UCSD-AML1 (cell line): ENCODE measurements around the gene CAPN8.

Experiments
- DNase-seq: peaks from one replicate; lab custom pipeline; 2025; ENCODE audit not compliant: unreplicated experiment; lab: John Stamatoyannopoulos, UW

CAPN8 gene

GRCh38 chr1:223665592-223666312 is at the start of gene CAPN8:
Gene CAPN8 (minus strand): TSS chr1:223665701. CDS start chr1:223665646, 55 bp downstream.
- no peak for DNase-seq

GRCh38 chr1:223714849-223715603 is 49.5 kb upstream of the CAPN8 start:
- peak; percentile 32 for DNase-seq

DNA sequence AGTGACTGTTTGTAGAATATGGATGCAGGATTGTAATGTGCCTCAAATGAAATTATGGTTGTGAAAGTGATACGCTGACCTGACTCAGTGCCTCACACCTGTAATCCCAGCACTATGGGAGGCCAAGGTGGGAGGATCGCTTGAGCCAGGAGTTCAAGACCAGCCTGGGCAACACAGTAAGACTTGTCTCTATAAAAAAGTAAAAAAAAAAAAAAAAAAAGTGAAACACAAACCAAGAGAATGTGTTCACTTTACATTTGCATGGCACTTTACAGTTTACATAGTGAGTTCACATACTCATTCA is 48.9 kb upstream of the CAPN8 start:
- DNase-seq, result no peak

DNA sequence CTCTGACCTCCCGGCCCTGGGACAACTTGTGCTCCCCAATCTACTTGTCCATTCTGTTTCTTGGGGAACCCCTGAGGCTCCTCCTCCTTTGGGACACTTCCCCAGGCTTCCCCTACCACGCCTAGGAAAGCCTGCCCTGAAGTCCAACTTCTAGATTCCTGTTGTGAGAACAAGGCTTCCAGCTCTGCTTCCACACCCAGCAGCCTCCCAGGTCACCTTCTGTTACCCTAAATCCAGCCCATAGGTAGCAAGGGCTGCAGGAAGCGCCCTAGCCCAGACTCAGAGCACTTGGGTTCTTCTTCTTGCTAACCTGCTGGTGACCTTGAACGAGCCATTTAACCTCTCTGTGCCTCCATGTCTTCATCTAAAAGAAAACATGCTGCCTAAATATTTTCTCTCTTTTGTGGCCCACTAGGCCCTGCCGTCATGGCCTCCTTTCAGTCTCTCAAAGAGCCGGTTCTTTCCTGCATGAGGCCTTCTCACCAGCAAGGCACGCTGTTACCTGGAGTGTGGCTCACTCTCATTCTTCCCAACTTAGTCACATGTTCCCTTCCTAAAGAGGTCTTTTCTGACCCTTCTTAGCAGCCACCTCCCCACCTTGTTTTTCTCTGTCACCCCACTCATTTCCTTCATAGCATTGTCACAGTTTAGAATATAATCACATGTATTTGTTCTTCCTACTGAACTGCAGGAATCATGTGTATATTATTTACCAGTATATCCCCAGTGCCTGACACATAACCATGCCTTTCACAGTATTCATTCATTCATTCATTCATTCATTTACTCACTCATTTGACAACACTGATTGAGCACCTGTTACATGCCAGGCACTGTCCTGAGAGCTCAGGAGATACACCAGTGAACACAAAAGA is 48.3 kb upstream of the CAPN8 start:
- no peak for DNase-seq

GRCh38 chr1:223712850-223713474 is 47.5 kb upstream of the CAPN8 start:
- peak; percentile 59 for DNase-seq

- peak; percentile 80 for DNase-seq
These were observed 46.8 kb upstream of the CAPN8 start, which contains the start of gene CAPN2 for GRCh38 chr1:223712194-223712849. Gene CAPN2 (plus strand): TSS chr1:223712539. CDS start chr1:223712641, 102 bp downstream.

DNA sequence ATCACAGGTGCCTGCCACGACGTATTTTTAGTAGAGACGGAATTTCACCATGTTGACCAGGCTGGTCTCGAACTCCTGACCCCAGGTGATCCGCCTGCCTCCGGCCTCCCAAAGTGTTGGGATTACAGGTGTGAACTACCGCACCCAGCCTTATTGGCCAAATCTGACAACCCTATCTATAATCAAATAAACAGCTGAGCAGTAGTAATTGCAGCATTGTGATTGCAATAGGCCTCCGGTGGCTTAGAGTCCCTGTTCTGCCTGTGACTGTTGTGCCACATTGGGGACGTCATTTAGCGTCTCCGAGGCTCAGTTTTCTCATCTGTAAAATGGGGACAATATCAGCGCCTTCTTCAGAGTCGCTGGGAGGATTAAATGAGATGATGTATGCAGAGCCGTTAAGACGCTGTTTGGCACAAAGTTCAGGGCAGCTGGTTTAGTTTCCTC is 46.3 kb upstream of the CAPN8 start:
- DNase-seq, result no peak

DNA sequence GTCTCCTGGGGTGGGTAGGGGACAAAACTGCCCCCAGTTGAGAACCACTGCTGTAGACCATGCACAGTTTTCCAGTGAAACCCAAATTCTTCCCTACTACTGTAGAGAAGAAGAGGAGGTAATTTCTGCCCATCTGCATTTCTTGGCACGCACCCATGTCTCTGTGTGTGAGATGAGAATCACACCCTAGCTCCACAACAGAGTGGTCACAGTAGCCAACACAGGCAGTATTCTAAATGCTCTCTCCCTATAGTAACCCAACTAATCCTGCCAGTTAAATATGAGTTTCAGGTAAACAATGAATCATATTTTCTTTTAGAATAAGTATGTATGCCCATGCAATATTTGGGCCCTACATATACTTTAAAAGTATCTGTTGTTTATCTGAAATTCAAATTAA is 45.7 kb upstream of the CAPN8 start:
- no peak for DNase-seq

DNA sequence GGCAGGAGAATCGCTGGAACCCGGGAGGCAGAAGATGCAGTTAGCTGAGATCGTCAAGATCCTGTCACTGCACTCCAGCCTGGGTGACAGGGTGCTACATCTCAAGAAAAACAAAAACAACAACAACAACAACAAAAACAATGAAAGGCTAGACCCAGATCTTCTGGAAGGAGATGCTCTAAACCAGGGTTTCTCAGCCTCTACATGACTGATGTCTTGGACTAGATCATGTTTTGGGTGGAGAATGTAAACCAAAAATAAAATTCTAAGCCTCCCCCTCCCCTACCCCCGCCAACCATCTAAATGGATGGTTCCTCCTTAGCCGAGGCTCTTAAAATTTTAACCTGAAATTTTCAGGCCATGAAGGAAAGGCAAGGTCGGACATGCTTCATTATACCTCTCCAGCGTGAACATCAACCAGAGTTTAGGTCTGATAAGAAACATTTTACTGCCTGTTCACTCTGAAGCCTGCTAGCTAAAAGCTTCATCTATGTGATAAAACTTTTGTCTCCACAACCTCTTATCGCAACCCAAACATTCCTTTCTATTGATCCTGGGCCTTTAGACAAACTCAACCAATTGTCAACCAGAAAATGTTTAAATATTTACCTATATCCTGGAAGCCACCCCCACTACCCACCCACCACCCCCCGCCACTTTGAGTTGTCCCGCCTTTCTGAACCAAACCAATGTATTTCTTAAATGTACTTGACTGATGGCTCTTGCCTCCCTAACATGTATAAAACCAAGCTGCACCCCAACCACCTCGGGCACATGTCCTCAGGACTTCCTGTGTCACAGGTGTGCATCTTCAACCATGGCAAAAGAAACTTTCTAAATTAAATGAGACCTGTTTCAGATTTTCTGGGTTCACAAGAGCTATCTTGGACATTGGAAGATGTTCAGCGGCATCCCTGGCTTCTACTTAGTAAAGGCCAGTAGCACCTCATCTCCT is 45.0 kb upstream of the CAPN8 start:
- DNase-seq, result no peak

GRCh38 chr1:223709598-223709997 is 44.1 kb upstream of the CAPN8 start:
- DNase-seq, result no peak

DNA sequence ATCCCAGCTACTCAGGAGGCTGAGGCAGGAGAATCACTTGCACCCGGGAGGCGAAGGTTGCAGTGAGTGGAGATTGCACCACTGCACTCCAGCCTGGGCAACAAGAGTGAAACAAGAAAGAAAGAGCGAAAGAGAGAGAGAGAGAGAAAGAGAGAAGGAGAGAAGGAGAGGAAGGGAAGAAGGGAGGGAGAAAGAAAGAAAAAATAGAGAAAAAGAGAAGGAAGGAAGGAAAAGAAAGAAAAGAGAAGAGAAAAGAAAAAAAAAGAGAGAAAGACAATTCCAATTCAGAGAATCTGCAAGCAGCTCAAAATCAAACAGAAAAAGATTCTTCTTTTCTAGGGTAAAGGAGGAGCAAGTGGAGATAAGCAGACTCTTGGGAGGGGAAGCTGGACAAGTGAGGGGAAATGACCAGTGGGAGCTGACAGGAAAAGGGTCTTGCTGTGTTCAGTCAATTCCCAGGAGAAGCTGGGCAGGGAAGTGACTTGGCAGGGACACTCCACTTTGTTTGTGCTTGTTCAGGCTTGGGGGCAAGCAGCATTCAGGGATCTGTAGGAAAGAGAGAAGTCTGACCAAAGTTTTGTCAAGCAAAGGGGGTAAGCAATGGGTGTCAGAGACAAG is 43.3 kb upstream of the CAPN8 start:
- no peak for DNase-seq

- no peak for DNase-seq
These were observed 42.5 kb upstream of the CAPN8 start for GRCh38 chr1:223708001-223708359.

DNA sequence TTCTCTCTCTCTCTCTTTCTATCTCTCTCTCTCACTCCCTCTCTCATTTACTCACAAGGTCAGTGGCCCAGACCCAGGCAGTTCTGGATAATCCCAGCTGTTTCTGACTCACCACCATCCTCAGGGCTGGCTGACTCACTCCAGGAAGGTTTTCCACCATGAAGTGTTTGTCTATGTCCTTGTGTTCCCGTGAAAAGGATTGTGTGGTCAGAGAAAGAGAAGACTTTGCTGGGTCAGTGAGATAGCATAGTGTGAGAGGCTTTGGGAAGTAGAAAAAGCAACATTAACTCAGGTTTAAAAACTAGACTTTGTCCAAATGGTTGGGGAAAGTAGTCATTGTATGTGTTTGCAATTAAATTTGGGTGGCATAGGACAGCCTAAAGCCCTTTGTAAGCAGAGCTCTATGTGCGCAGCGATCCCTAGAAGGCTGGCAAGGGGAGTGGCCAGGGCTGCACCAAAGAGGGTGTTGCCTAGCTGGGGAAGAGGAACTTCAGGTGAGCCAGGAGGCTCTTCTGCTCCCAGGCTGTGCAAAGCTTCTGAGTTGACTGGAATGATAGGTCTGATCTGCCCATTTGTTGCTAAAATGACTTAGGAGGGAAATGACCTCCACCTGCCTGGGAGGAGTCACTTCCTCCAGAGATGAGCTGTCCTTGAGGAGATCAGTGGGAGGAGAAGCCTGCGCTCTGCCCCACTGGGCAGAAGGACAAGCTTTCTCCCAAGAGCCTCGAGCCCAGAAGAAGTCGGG is 41.9 kb upstream of the CAPN8 start:
- no peak for DNase-seq

DNA sequence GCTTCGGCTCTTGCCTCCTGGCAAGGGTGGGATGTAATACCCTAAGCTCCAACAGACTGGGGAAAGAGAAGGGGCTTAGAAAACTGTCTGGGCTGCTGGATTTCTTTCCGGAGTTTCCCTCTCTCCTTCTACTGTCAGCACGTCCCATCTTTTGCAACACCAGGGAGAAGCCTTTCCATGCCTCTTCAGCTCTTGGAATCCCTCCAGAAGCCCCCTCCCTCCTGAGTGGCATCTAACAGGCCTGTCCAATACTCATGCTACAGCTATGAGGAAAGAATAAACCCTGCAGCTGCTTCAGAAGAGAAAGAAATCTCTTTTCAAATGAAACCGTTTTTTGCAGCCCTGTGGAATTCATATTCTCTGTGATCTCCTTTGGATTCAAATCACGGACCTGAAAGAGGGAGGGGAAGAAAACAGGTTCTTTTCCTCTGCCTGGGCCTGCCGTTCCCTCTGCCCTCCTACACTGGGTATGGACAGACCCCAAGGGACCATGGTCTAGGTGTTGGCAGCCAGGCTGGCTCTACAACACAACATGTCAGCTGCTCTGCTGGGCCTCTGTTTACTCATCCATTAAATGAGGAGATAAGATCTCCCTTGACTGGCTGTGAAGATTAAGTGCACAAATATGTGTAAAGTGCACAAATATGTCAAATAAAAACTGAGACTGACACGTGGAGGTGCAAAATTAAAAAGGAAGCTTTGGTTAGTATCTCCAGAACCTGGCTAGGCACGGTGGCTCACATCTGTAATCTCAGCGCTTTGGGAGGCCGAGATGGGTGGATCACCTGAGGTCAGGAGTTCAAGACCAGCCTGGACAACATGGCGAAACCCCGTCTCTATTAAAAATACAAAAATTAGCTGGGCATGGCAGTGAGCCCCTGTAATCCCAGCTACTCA is 40.8 kb upstream of the CAPN8 start:
- no peak for DNase-seq

- peak; percentile 34 for DNase-seq
These were observed 39.7 kb upstream of the CAPN8 start for GRCh38 chr1:223704921-223705878.

DNA sequence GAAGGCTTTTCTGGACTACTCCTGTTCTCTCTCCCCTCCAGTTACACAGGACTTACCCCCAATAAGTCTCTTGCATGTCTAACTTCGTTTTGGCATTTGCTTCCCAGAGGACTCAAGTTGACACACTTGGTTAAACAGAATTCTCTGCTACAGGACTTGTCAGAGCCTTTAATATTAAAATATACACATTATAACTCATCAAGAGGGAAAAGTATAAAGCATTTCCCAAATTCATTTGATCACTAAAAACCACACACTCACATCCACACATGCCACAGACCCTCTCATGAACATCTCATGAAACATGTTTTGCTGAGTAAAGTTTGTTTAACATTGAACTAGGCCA is 38.1 kb upstream of the CAPN8 start:
- no peak for DNase-seq
